Upper lobe of left lung (tissue), 4 donors: ENCODE measurements around the gene ENDOD1.

ENCODE experiments used
- POLR2A ChIP-seq, 4 donors: fragments of 450-650 bp; IDR thresholded peaks; one replicate each; pipeline ENCODE4 v1.5.1; 2016 to 2017; ENCODE audit warnings: antibody characterized with exemption in 4 of 4, mild to moderate bottlenecking in 2 of 4
- POLR2AphosphoS5 ChIP-seq, 2 donors: sonication (generic); formaldehyde crosslinking; IDR thresholded peaks; one replicate each; pipeline ENCODE4 v1.5.1; 2017; ENCODE audit warnings: antibody characterized with exemption in 2 of 2
- TF ChIP-seq, protein P1 (sequence below), 6 experiments: fragments of 450-650 bp in 4 of 6; fragments of 200-600 bp in 2 of 6; sonication (generic) in 2 of 6; IDR thresholded peaks; one replicate each; pipeline ENCODE4 v1.5.1; 2016 to 2019; ENCODE audit warnings: antibody characterized with exemption in 6 of 6

- TF ChIP-seq, protein P1, sequence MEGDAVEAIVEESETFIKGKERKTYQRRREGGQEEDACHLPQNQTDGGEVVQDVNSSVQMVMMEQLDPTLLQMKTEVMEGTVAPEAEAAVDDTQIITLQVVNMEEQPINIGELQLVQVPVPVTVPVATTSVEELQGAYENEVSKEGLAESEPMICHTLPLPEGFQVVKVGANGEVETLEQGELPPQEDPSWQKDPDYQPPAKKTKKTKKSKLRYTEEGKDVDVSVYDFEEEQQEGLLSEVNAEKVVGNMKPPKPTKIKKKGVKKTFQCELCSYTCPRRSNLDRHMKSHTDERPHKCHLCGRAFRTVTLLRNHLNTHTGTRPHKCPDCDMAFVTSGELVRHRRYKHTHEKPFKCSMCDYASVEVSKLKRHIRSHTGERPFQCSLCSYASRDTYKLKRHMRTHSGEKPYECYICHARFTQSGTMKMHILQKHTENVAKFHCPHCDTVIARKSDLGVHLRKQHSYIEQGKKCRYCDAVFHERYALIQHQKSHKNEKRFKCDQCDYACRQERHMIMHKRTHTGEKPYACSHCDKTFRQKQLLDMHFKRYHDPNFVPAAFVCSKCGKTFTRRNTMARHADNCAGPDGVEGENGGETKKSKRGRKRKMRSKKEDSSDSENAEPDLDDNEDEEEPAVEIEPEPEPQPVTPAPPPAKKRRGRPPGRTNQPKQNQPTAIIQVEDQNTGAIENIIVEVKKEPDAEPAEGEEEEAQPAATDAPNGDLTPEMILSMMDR (IDR thresholded peaks at IDR 0.05), result no peak
- TF ChIP-seq POLR2AphosphoS5 (IDR thresholded peaks at IDR 0.05) (no peak), POLR2A (IDR thresholded peaks at IDR 0.05) (no peak)
These were observed 47.7 kb downstream of the ENDOD1 start for GRCh38 chr11:95137299-95137698.
